Frontal cortex (tissue), 4 donors: Measurements from ENCODE around the gene JPH3. TPM values are rescaled to one million over a fixed set of nuclear protein-coding genes. Genes with fewer than 3 reads are reported as not detected.

Experiments used
- DNase-seq, 2 donors: peaks; one replicate each; pipeline ENCODE4 v3.0.0; 2012; ENCODE audit warnings: low spot score in 2 of 2
- FAIRE-seq: peaks from 2 replicates; lab custom pipeline; 2012; peaks lifted over from hg19 to GRCh38; lab: Jason Lieb, UNC
- total RNA-seq: library from RNA; depleted of rRNA; stranded (reverse); fragments of >200 nt; gene quantifications from one replicate; pipeline ENCODE4 v1.2.3, GENCODE V29; 2014
- donor health status: control.
- donor health status: control.
- donor health status: control.

The JPH3 gene
- total RNA-seq, 1 donor from 2014 or later: 48.1 TPM

- FAIRE-seq: no peak
- DNase-seq: no peak
Measured at GRCh38 chr16:87746178-87746577, 143.9 kb downstream of the JPH3 start.

Other genes with a start within 250 kb of the JPH3 start
- 22.8 TPM for gene FBXO31, start 218.7 kb upstream of the JPH3 start, total RNA-seq
- gene MAP1LC3B, start 210.2 kb upstream of the JPH3 start, total RNA-seq: 24.5 TPM
- gene ZCCHC14, start 109.5 kb upstream of the JPH3 start, total RNA-seq: 26.1 TPM
- gene KLHDC4, start 163.5 kb downstream of the JPH3 start, total RNA-seq: 19.2 TPM